ENCODE measurements around the gene AP2S1.

Gene AP2S1

GRCh38 chr19:46860125-46860845 is 9.6 kb upstream of the AP2S1 start:
- Histone ChIP-seq H3K27ac (ENCODE audit: extremely low read depth, low read depth, low read length) (peak overlapping the region; percentile 99), H3K36me3 (ENCODE audit: control insufficient read depth in 2 of 2, insufficient read depth in 1 of 2, low read length in 2 of 2) (no peaks in the 10 kb centered on the region), H3K9me3 (ENCODE audit: control insufficient read depth, insufficient read depth, low read depth, low read length) (no peaks in the 10 kb centered on the region), H3K4me3 (ENCODE audit: low read depth, low read length) (peak overlapping the region; percentile 76), H3K4me1 (ENCODE audit: control insufficient read depth, insufficient read depth, low read length) (peaks cover 32% of the 10 kb centered on the region)
- ChIA-PET POLR2A (interaction anchor here (0.5 to 2.2 kb wide), 8 partner anchors 8 to 414 kb away, joined by 3 to 15 read pairs (median 4); partner anchors contain the start of genes AP2S1, SLC1A5 and ZC3H4), CTCF (interaction anchor here (0.7 to 5.3 kb wide), 4 partner anchors 42 to 132 kb away, joined by 4 to 65 read pairs (median 8); no protein-coding TSS in a partner anchor)
- TF ChIP-seq HIC1 (tag by site-specific recombination; IDR thresholded peaks at IDR 0.05) (no peak), ZNF175 (tag by site-specific recombination; IDR thresholded peaks at IDR 0.05) (no peak), ZNF624 (tag by site-specific recombination; IDR thresholded peaks at IDR 0.05) (no peak), ZNF274 (IDR thresholded peaks at IDR 0.05; ENCODE audit: low read length) (no peak), ZNF274 (tag by site-specific recombination; IDR thresholded peaks at IDR 0.05; ENCODE audit: borderline replicate concordance) (no peak), ZNF148 (tag by site-specific recombination; IDR thresholded peaks at IDR 0.05; ENCODE audit: borderline replicate concordance) (no peak), ZNF280C (tag by site-specific recombination; IDR thresholded peaks at IDR 0.05) (no peak), ZNF639 (tag by site-specific recombination; IDR thresholded peaks at IDR 0.05) (no peak), ZNF792 (tag by site-specific recombination; IDR thresholded peaks at IDR 0.05) (no peak), MYNN (tag by site-specific recombination; IDR thresholded peaks at IDR 0.05; ENCODE audit: borderline replicate concordance) (no peak), PRDM6 (tag by site-specific recombination; IDR thresholded peaks at IDR 0.05) (no peak), ZNF416 (tag by site-specific recombination; IDR thresholded peaks at IDR 0.05) (no peak), ZNF341 (tag by site-specific recombination; IDR thresholded peaks at IDR 0.05; ENCODE audit: low read depth) (peak; percentile 60; the same call in 1 of the 2 replicates), ZNF16 (tag by site-specific recombination; IDR thresholded peaks at IDR 0.05; ENCODE audit: low read depth) (no peak), ZNF18 (tag by site-specific recombination; IDR thresholded peaks at IDR 0.05) (no peak), ZNF488 (tag by site-specific recombination; IDR thresholded peaks at IDR 0.05) (no peak), KLF16 (tag by site-specific recombination; IDR thresholded peaks at IDR 0.05) (no peak; the same call in none of the 2 replicates), ZNF623 (tag by site-specific recombination; IDR thresholded peaks at IDR 0.05) (no peak), ZNF529 (tag by site-specific recombination; IDR thresholded peaks at IDR 0.05; ENCODE audit: insufficient replicate concordance) (no peak), ZNF560 (tag by site-specific recombination; IDR thresholded peaks at IDR 0.05; ENCODE audit: borderline replicate concordance) (no peak), ZNF292 (tag by site-specific recombination; IDR thresholded peaks at IDR 0.05; ENCODE audit: borderline replicate concordance, low read depth) (no peak), ZNF266 (tag by site-specific recombination; IDR thresholded peaks at IDR 0.05; ENCODE audit: low read depth) (no peak), ZSCAN30 (tag by site-specific recombination; IDR thresholded peaks at IDR 0.05) (peak; percentile 75)

All from HEK293 (cell line).